HG02870 (cell line): ENCODE data around the gene NRP1.
A peak's percentile ranks its signal among the peaks of the same experiment; 100 is the strongest.

Experiments used
- ATAC-seq: cut with Tn5 transposase; IDR thresholded peaks from one replicate; pipeline ENCODE4 v1.9.1; 2021; ENCODE audit warnings: mild to moderate bottlenecking, moderate library complexity; ENCODE audit not compliant: unreplicated experiment

The NRP1 gene

GRCh38 chr10:33192190-33192589 lies 142.3 kb downstream of the NRP1 start:
- ATAC-seq = no peak

GRCh38 chr10:33190406-33190805 lies 144.1 kb downstream of the NRP1 start:
- ATAC-seq = no peak

GRCh38 chr10:33189808-33190207 lies 144.7 kb downstream of the NRP1 start:
- ATAC-seq = no peak

GRCh38 chr10:33189363-33189762 lies 145.1 kb downstream of the NRP1 start:
- no peak for ATAC-seq

- no peak for ATAC-seq
Observed at GRCh38 chr10:33187427-33187999, 147.0 kb downstream of the NRP1 start.

- ATAC-seq = no peak
Observed at GRCh38 chr10:33186150-33186549, 148.3 kb downstream of the NRP1 start.

GRCh38 chr10:33183655-33184054 lies 150.8 kb downstream of the NRP1 start:
- ATAC-seq = no peak

- ATAC-seq = no peak
Observed at GRCh38 chr10:33180921-33181320, 153.5 kb downstream of the NRP1 start.

GRCh38 chr10:33180390-33180789 lies 154.1 kb downstream of the NRP1 start:
- no peak for ATAC-seq

- ATAC-seq = no peak
Observed at GRCh38 chr10:33179067-33179466, 155.4 kb downstream of the NRP1 start.

- ATAC-seq = no peak
Observed at GRCh38 chr10:33178026-33178755, 156.3 kb downstream of the NRP1 start.

- no peak for ATAC-seq
Observed at GRCh38 chr10:33176688-33177087, 157.8 kb downstream of the NRP1 start.

GRCh38 chr10:33174674-33175434 lies 159.6 kb downstream of the NRP1 start:
- no peak for ATAC-seq

GRCh38 chr10:33165911-33166310 lies 168.6 kb downstream of the NRP1 start:
- no peak for ATAC-seq

GRCh38 chr10:33164060-33164709 lies 170.3 kb downstream of the NRP1 start:
- ATAC-seq = no peak

- ATAC-seq = no peak
Observed at GRCh38 chr10:33162248-33162575, 172.3 kb downstream of the NRP1 start.

GRCh38 chr10:33161550-33162247 lies 172.8 kb downstream of the NRP1 start:
- ATAC-seq = no peak

- no peak for ATAC-seq
Observed at GRCh38 chr10:33160151-33160550, 174.3 kb downstream of the NRP1 start.

GRCh38 chr10:33157103-33157502 lies 177.4 kb downstream of the NRP1 start:
- no peak for ATAC-seq

- peak; percentile 76 for ATAC-seq
Observed at GRCh38 chr10:33155720-33156638, 178.5 kb downstream of the NRP1 start.
